Prostate gland (tissue), 2 donors: Measurements from ENCODE around the gene MYL7.

Experiments used
- POLR2A ChIP-seq: fragments of 450-650 bp; IDR thresholded peaks from one replicate; pipeline ENCODE4 v1.6.1; 2016; ENCODE audit warnings: antibody characterized with exemption, mild to moderate bottlenecking
- POLR2AphosphoS5 ChIP-seq: sonication (generic); formaldehyde crosslinking; IDR thresholded peaks from one replicate; pipeline ENCODE4 v1.6.1; 2017; ENCODE audit warnings: antibody characterized with exemption
- TF ChIP-seq, protein P1 (sequence below), 4 experiments: fragments of 200-600 bp in 2 of 4; fragments of 450-650 bp in 2 of 4; sonication (generic) in 2 of 4; IDR thresholded peaks; 1 replicate in 3 of 4; 2 replicates in 1 of 4; pipeline ENCODE4 v1.5.1; 2016 to 2019; ENCODE audit warnings: antibody characterized with exemption in 4 of 4, mild to moderate bottlenecking in 2 of 4, moderate library complexity in 2 of 4

DNA sequence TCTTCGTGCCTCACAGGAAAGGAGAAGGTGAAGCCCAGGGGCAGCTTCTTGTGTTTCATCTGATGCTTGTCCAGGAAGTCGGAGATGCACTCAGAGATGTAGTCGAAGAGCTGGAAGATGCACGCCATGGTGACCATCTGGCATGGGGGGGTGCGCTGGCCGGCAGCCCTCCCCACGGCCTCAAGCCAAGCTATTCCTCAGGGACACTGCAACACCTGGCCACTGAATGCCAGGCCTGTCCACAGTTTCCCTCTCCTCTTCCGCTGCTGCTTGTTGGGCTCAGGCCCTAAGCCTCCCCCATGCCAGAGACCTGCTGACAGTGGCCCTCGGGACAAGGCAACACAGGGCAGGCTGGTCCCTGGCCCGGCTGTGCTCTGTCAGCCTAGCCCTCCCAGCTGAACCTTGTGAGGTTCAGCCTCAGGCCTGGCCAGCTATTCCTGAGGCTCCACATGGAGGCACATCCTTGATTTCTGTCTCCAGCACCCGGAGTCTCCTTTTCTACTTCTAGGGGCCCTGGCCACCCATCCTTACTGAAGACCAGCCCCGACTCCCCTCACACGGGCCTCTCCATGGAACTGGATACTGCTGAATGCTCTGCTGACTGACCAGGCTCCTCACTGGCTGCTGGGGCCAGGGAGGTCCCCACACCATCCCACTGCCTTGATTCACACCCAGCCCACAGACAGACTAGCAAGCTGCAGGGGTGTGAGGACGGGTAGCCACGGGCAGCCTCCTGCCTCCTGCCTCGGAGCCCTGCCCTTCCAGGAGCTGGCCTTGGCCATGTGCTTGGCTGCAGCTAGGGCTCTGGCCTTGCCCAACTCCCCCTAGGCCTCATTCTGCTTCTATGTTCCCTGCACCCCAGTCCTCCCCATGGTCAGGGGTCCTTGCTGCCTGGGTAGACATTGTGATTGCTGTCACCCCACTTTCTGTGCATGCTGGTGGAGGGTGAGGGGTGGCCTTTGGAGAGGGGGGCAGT, 10.1 kb upstream of the MYL7 start:
- TF ChIP-seq POLR2A, result no peak
- TF ChIP-seq, protein P1, sequence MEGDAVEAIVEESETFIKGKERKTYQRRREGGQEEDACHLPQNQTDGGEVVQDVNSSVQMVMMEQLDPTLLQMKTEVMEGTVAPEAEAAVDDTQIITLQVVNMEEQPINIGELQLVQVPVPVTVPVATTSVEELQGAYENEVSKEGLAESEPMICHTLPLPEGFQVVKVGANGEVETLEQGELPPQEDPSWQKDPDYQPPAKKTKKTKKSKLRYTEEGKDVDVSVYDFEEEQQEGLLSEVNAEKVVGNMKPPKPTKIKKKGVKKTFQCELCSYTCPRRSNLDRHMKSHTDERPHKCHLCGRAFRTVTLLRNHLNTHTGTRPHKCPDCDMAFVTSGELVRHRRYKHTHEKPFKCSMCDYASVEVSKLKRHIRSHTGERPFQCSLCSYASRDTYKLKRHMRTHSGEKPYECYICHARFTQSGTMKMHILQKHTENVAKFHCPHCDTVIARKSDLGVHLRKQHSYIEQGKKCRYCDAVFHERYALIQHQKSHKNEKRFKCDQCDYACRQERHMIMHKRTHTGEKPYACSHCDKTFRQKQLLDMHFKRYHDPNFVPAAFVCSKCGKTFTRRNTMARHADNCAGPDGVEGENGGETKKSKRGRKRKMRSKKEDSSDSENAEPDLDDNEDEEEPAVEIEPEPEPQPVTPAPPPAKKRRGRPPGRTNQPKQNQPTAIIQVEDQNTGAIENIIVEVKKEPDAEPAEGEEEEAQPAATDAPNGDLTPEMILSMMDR (IDR thresholded peaks at IDR 0.05), result no peak
- TF ChIP-seq POLR2AphosphoS5, result no peak
